HepG2 (cell line): ENCODE results near the gene CENPO. TPM values are rescaled to one million over a fixed set of nuclear protein-coding genes. Genes with fewer than 3 reads are reported as not detected.
A peak's percentile ranks its signal among the peaks of the same experiment; 100 is the strongest.

Experiments used
- CBFB ChIP-seq: sonication (generic); formaldehyde crosslinking; IDR thresholded peaks from 2 replicates; pipeline ENCODE4 v1.4.0; 2020; ENCODE audit warnings: missing genetic modification reagents
- CBX5 ChIP-seq: sonication (generic); formaldehyde crosslinking; IDR thresholded peaks from 2 replicates; pipeline ENCODE4 v1.4.0; 2020; ENCODE audit warnings: missing genetic modification reagents, borderline replicate concordance
- GTF2F1 ChIP-seq: fragments of 150-350 bp; IDR thresholded peaks from 2 replicates; pipeline ENCODE4 v1.6.1; 2014; ENCODE audit warnings: low read length
- HDAC6 ChIP-seq: fragments of 200-600 bp; sonication (generic); IDR thresholded peaks from 2 replicates; pipeline ENCODE4 v1.7.0; 2017; ENCODE audit warnings: mild to moderate bottlenecking, antibody characterized with exemption, low read length, low read depth
- KDM3A ChIP-seq: IDR thresholded peaks from 2 replicates; pipeline ENCODE4 v1.6.1; 2018; ENCODE audit warnings: low read depth, missing compliant biosample characterization
- RNF2 ChIP-seq: fragments of 450-650 bp; conservative IDR thresholded peaks from 2 replicates; pipeline ENCODE4 v1.6.1; 2016; ENCODE audit warnings: low read depth
- SMAD3 ChIP-seq: sonication (generic); formaldehyde crosslinking; IDR thresholded peaks from 2 replicates; pipeline ENCODE4 v1.4.0; 2020; ENCODE audit warnings: missing genetic modification reagents
- ZNF205 ChIP-seq: IDR thresholded peaks from 2 replicates; pipeline ENCODE4 v1.6.1; 2018; ENCODE audit warnings: missing biosample characterization, missing genetic modification reagents
- ZNF615 ChIP-seq: sonication (generic); formaldehyde crosslinking; IDR thresholded peaks from 2 replicates; pipeline ENCODE4 v1.5.0; 2020; ENCODE audit warnings: mild to moderate bottlenecking, missing genetic modification reagents, borderline replicate concordance
- ZSCAN12 ChIP-seq: sonication (generic); formaldehyde crosslinking; IDR thresholded peaks from 2 replicates; pipeline ENCODE4 v1.9.0; 2021; ENCODE audit warnings: mild to moderate bottlenecking, missing genetic modification reagents
- polyA plus RNA-seq, 8 experiments: library from polyadenylated mRNA; depleted of rRNA in 3 of 8; stranded (reverse) in 7 of 8; unstranded in 1 of 8; fragments of >200 nt; fragmentation: Illumina TruSeq in 4 of 8; extraction: Trizol in 4 of 8; gene quantifications; 2 replicates each; pipeline versions ENCODE4 v1.2.1 to v1.2.3, GENCODE V29; 2011 to 2016; ENCODE audit warnings: low read depth in 4 of 8, missing spikeins in 1 of 8, mixed read lengths in 1 of 8; ENCODE audit not compliant: insufficient read depth in 1 of 8
- total RNA-seq, 5 experiments: library from RNA; depleted of rRNA; stranded (reverse); fragments of >200 nt; fragmentation: Illumina TruSeq; extraction: Trizol; gene quantifications; 2 replicates each; pipeline ENCODE4 v1.2.3, GENCODE V29; 2016; ENCODE audit warnings: low read depth in 1 of 5
- TF ChIP-seq, protein P1 (sequence below): sonication (generic); formaldehyde crosslinking; IDR thresholded peaks from 2 replicates; pipeline ENCODE4 v1.5.0; 2020; ENCODE audit warnings: mild to moderate bottlenecking, missing genetic modification reagents
- TF ChIP-seq, protein P2 (sequence below): sonication (generic); formaldehyde crosslinking; IDR thresholded peaks from 2 replicates; pipeline ENCODE4 v1.4.0; 2020; ENCODE audit warnings: missing genetic modification reagents, mild to moderate bottlenecking, borderline replicate concordance
- TF ChIP-seq, protein P3 (sequence below): IDR thresholded peaks from 2 replicates; pipeline ENCODE4 v1.6.1; 2016; ENCODE audit warnings: missing compliant biosample characterization, missing genetic modification reagents, borderline replicate concordance
- TF ChIP-seq, protein P4 (sequence below): sonication (generic); formaldehyde crosslinking; IDR thresholded peaks from 2 replicates; pipeline ENCODE4 v1.8.1; 2023; ENCODE audit warnings: mild to moderate bottlenecking, missing genetic modification reagents, borderline replicate concordance
- TF ChIP-seq, protein P5 (sequence below): sonication (generic); formaldehyde crosslinking; IDR thresholded peaks from 2 replicates; pipeline ENCODE4 v1.5.1; 2020; ENCODE audit warnings: missing genetic modification reagents, mild to moderate bottlenecking, borderline replicate concordance

CENPO gene
- total and polyA plus RNA-seq, 2 of the 13 experiments (the other 11 are each of a cell fraction or from before 2014, with no cell fraction given) = 19.7 to 35.5 TPM

DNA sequence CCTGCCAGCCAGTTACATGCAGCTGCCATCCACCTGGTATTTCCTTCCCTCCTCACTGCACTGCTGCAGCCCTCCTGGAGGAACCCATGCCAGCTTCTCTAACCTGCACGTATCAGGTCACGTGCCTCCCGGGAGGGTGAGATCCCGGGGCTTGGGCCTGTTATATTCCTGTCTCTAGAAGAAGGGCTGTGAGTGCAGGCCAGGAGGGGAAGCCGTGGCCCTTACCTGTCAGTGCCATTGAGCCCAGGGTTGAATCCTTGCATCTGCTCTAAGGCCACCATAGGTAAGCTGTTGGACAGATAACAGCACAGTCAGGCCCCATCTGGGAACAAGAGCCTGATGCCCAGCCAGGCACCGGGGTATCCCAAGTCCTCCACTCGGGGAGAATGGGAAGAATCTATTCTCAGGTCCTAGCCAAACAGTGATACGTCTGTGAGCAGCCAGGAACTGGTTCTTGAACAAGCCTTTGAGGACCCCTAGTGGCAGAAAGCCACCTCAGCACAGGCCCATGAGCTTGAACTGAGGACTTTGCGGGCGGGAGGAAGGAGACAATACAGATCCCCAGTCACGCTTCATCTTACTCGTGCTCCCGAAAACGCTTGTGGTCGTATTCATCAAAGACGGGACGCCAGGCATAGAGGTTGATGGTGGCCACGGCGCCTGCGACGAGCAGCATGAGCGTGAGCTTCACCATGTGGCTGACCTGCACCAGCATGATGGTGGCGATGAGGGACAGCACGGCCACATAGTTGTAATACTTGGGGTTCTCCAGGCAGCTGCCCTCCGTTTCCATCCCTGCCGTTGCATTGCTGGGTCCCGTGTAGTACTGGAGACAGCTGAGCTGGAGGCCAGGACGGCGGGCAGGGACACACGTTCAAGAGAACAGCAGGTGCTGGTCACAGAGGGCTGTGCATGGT is 34.4 kb downstream of the CENPO start (continued):
- TF ChIP-seq, protein P1, sequence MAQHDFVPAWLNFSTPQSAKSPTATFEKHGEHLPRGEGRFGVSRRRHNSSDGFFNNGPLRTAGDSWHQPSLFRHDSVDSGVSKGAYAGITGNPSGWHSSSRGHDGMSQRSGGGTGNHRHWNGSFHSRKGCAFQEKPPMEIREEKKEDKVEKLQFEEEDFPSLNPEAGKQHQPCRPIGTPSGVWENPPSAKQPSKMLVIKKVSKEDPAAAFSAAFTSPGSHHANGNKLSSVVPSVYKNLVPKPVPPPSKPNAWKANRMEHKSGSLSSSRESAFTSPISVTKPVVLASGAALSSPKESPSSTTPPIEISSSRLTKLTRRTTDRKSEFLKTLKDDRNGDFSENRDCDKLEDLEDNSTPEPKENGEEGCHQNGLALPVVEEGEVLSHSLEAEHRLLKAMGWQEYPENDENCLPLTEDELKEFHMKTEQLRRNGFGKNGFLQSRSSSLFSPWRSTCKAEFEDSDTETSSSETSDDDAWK = no peak
- TF ChIP-seq, protein P2, sequence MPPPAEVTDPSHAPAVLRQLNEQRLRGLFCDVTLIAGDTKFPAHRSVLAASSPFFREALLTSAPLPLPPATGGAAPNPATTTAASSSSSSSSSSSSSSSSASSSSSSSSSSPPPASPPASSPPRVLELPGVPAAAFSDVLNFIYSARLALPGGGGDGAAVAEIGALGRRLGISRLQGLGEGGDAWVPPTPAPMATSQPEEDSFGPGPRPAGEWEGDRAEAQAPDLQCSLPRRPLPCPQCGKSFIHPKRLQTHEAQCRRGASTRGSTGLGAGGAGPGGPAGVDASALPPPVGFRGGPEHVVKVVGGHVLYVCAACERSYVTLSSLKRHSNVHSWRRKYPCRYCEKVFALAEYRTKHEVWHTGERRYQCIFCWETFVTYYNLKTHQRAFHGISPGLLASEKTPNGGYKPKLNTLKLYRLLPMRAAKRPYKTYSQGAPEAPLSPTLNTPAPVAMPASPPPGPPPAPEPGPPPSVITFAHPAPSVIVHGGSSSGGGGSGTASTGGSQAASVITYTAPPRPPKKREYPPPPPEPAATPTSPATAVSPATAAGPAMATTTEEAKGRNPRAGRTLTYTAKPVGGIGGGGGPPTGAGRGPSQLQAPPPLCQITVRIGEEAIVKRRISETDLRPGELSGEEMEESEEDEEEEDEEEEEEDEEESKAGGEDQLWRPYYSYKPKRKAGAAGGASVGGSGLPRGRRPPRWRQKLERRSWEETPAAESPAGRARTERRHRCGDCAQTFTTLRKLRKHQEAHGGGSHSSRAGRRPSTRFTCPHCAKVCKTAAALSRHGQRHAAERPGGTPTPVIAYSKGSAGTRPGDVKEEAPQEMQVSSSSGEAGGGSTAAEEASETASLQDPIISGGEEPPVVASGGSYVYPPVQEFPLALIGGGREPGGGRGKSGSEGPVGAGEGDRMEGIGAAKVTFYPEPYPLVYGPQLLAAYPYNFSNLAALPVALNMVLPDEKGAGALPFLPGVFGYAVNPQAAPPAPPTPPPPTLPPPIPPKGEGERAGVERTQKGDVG (CRISPR knock-in tag) = peak; percentile 30; the same call in 1 of the 2 replicates
- TF ChIP-seq ZNF615 (CRISPR knock-in tag) (peak; percentile 2; the same call in 1 of the 2 replicates), CBFB (no peak), CBX5 (CRISPR knock-in tag) (peak; percentile 68; the same call in 1 of the 2 replicates), GTF2F1 (no peak), ZNF205 (CRISPR knock-in tag) (0 out of 2 replicates have a peak, but pooled peaks have one; percentile 52), RNF2 (0 out of 2 replicates have a peak, but pooled peaks have one; percentile 32), ZSCAN12 (no peak), KDM3A (peak; percentile 63; the same call in 1 of the 2 replicates), SMAD3 (CRISPR knock-in tag) (peak; percentile 71; the same call in 1 of the 2 replicates), HDAC6 (no peak)
- TF ChIP-seq, protein P3, sequence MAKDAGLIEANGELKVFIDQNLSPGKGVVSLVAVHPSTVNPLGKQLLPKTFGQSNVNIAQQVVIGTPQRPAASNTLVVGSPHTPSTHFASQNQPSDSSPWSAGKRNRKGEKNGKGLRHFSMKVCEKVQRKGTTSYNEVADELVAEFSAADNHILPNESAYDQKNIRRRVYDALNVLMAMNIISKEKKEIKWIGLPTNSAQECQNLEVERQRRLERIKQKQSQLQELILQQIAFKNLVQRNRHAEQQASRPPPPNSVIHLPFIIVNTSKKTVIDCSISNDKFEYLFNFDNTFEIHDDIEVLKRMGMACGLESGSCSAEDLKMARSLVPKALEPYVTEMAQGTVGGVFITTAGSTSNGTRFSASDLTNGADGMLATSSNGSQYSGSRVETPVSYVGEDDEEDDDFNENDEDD (CRISPR knock-in tag) = 0 out of 2 replicates have a peak, but pooled peaks have one; percentile 3
- TF ChIP-seq, protein P4, sequence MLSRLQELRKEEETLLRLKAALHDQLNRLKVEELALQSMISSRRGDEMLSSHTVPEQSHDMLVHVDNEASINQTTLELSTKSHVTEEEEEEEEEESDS (CRISPR knock-in tag) = no peak
- TF ChIP-seq, protein P5, sequence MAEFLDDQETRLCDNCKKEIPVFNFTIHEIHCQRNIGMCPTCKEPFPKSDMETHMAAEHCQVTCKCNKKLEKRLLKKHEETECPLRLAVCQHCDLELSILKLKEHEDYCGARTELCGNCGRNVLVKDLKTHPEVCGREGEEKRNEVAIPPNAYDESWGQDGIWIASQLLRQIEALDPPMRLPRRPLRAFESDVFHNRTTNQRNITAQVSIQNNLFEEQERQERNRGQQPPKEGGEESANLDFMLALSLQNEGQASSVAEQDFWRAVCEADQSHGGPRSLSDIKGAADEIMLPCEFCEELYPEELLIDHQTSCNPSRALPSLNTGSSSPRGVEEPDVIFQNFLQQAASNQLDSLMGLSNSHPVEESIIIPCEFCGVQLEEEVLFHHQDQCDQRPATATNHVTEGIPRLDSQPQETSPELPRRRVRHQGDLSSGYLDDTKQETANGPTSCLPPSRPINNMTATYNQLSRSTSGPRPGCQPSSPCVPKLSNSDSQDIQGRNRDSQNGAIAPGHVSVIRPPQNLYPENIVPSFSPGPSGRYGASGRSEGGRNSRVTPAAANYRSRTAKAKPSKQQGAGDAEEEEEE (CRISPR knock-in tag) = no peak
